IMR-90 (cell line): ENCODE data around the gene TEC. TPM values are rescaled to one million over a fixed set of nuclear protein-coding genes. Genes with fewer than 3 reads are reported as not detected.
A peak's percentile ranks its signal among the peaks of the same experiment; 100 is the strongest.

Experiments
- ATAC-seq: fragments of 200-7000 bp; cut with Tn5 transposase; 2 replicates; pipeline ENCODE4 v1.9.1; 2020; ENCODE audit warnings: low read depth, mild to moderate bottlenecking, moderate library complexity
- BruUV-seq: library from RNA; stranded (reverse); fragments of 400-500 nt; replicated peaks from 2 replicates; lab custom pipeline; 2021; lab: Mats Ljungman, UMichigan
- CTCF ChIA-PET: fragments of 300-600 bp; formaldehyde crosslinking; extraction: SDS; loops from one replicate; lab custom pipeline; 2021; ENCODE audit warnings: antibody characterized with exemption; lab: Yijun Ruan, JAX
- POLR2A ChIA-PET: fragments of 300-600 bp; sonication (Branson Sonifier 250); formaldehyde crosslinking; loops from one replicate; lab custom pipeline; 2022; ENCODE audit warnings: antibody characterized with exemption; ENCODE audit not compliant: unreplicated experiment; lab: Charles Lee
- DNase-seq: peaks from one replicate; pipeline ENCODE4 v3.0.0; 2013
- H2AFZ ChIP-seq: replicated peaks from 2 replicates; pipeline ENCODE3; 2013; ENCODE audit warnings: low read length, mild to moderate bottlenecking; ENCODE audit not compliant: poor library complexity
- H2AK5ac ChIP-seq: 2 replicates; pipeline ENCODE4 v1.6.1; 2013; ENCODE audit warnings: low read depth, low read length, inconsistent platforms
- H2AK9ac ChIP-seq: replicated peaks from 2 replicates; pipeline ENCODE3; 2013; ENCODE audit warnings: mild to moderate bottlenecking, low read depth, low read length, moderate library complexity; ENCODE audit not compliant: poor library complexity
- H2BK120ac ChIP-seq: 2 replicates; pipeline ENCODE4 v1.6.1; 2013; ENCODE audit warnings: low read depth, low read length, inconsistent platforms
- H2BK15ac ChIP-seq: 3 replicates; pipeline ENCODE4 v1.6.1; 2013; ENCODE audit warnings: low read depth, low read length, inconsistent platforms
- H2BK20ac ChIP-seq: 2 replicates; pipeline ENCODE4 v1.6.1; 2013; ENCODE audit warnings: low read depth, mild to moderate bottlenecking, inconsistent platforms, low read length, moderate library complexity
- H2BK5ac ChIP-seq: 2 replicates; pipeline ENCODE4 v1.6.1; 2013; ENCODE audit warnings: mild to moderate bottlenecking, low read depth, low read length, inconsistent platforms; ENCODE audit not compliant: poor library complexity, severe bottlenecking
- H3K14ac ChIP-seq: replicated peaks from 2 replicates; pipeline ENCODE4 v1.6.1; 2013; ENCODE audit warnings: low read depth, low read length, inconsistent platforms
- H3K18ac ChIP-seq: 2 replicates; pipeline ENCODE4 v1.6.1; 2013; ENCODE audit warnings: low read depth, low read length, control low read depth
- H3K23ac ChIP-seq: 2 replicates; pipeline ENCODE4 v1.6.1; 2013; ENCODE audit warnings: low read depth, low read length, inconsistent platforms
- H3K27ac ChIP-seq: 2 replicates; pipeline ENCODE4 v1.5.1; 2013; ENCODE audit warnings: mild to moderate bottlenecking, control low read depth, low read length; ENCODE audit not compliant: insufficient read depth
- H3K27me3 ChIP-seq: 2 replicates; pipeline ENCODE4 v1.6.1; 2013; ENCODE audit warnings: low read length; ENCODE audit not compliant: control insufficient read depth, insufficient read depth
- H3K36me3 ChIP-seq: 2 replicates; pipeline ENCODE4 v1.6.1; 2013; ENCODE audit warnings: low read length, mixed read lengths; ENCODE audit not compliant: control insufficient read depth, insufficient read depth
- H3K4ac ChIP-seq: 2 replicates; pipeline ENCODE4 v1.6.1; 2013; ENCODE audit warnings: low read depth, low read length, inconsistent platforms
- H3K4me1 ChIP-seq: 2 replicates; pipeline ENCODE4 v1.6.1; 2013; ENCODE audit warnings: low read length, mixed read lengths; ENCODE audit not compliant: control insufficient read depth, insufficient read depth
- H3K4me2 ChIP-seq: 2 replicates; pipeline ENCODE4 v1.6.1; 2013; ENCODE audit warnings: low read depth, mild to moderate bottlenecking, control low read depth, low read length, moderate library complexity
- H3K4me3 ChIP-seq: 2 replicates; pipeline ENCODE4 v1.5.1; 2013; ENCODE audit warnings: low read depth, mild to moderate bottlenecking, control low read depth, low read length, moderate library complexity; ENCODE audit not compliant: insufficient read depth
- H3K56ac ChIP-seq: 2 replicates; pipeline ENCODE4 v1.6.1; 2013; ENCODE audit warnings: low read length, inconsistent platforms; ENCODE audit not compliant: insufficient read depth; ENCODE audit errors: extremely low read depth
- H3K79me1 ChIP-seq, 2 experiments: 2 replicates each; pipeline ENCODE4 v1.6.1; 2013; ENCODE audit warnings: low read length in 2 of 2, inconsistent platforms in 1 of 2, low read depth in 1 of 2
- H3K9ac ChIP-seq: 2 replicates; pipeline ENCODE4 v1.6.1; 2013; ENCODE audit warnings: low read depth, low read length, control low read depth
- H3K9me1 ChIP-seq: 2 replicates; pipeline ENCODE4 v1.6.1; 2013; ENCODE audit warnings: low read length, inconsistent platforms; ENCODE audit not compliant: insufficient read depth
- H3K9me3 ChIP-seq: 2 replicates; pipeline ENCODE4 v1.6.1; 2013; ENCODE audit warnings: low read length; ENCODE audit not compliant: control insufficient read depth, insufficient read depth
- H4K20me1 ChIP-seq: 2 replicates; pipeline ENCODE4 v1.6.1; 2013; ENCODE audit warnings: low read length, inconsistent platforms; ENCODE audit not compliant: insufficient read depth
- H4K5ac ChIP-seq: 2 replicates; pipeline ENCODE4 v1.6.1; 2013; ENCODE audit warnings: mild to moderate bottlenecking, low read depth, low read length, control low read depth
- H4K8ac ChIP-seq, 2 experiments: 2 replicates each; pipeline ENCODE4 v1.6.1; 2013; ENCODE audit warnings: low read depth in 2 of 2, low read length in 2 of 2, control low read depth in 1 of 2, inconsistent platforms in 1 of 2
- H4K91ac ChIP-seq: 2 replicates; pipeline ENCODE4 v1.6.1; 2013; ENCODE audit warnings: low read depth, low read length, inconsistent platforms; ENCODE audit not compliant: insufficient read depth
- ELK1 ChIP-seq: fragments of 150-350 bp; IDR thresholded peaks from 2 replicates; pipeline ENCODE4 v1.6.1; 2016; ENCODE audit warnings: low read depth, mild to moderate bottlenecking, low read length, moderate library complexity, borderline replicate concordance
- FOS ChIP-seq: fragments of 150-350 bp; IDR thresholded peaks from 2 replicates; pipeline ENCODE4 v1.6.1; 2016; ENCODE audit warnings: low read depth, low read length
- RCOR1 ChIP-seq: IDR thresholded peaks from 2 replicates; pipeline ENCODE4 v1.6.1; 2012; ENCODE audit warnings: mild to moderate bottlenecking, low read length, improper control_type of control experiment; ENCODE audit not compliant: insufficient replicate concordance
- WGBS, 2 experiments: methylation state at CpG; one replicate each; pipeline versions ENCODE4 v1.1.5 to v1.1.7; 2013; ENCODE audit warnings: missing lambda C conversion rate in 2 of 2; ENCODE audit not compliant: insufficient read length in 1 of 2; ENCODE audit errors: extremely low coverage in 2 of 2; 5-methylcytosine and 5-hydroxymethylcytosine counted together
- dilution Hi-C: fragments of 300-500 bp; cut with HindIII; formaldehyde crosslinking; loops from one replicate; pipeline ENCODE4 v1.14.3; 2018; ENCODE audit warnings: low sequenced_read_pairs; ENCODE audit not compliant: unreplicated experiment
- in situ Hi-C: fragments of 300-500 bp; cut with MboI; formaldehyde crosslinking; loops from 3 replicates; pipeline ENCODE4 v1.14.3; 2019; ENCODE audit warnings: low sequenced_read_pairs, inconsistent platforms, mixed read lengths
- intact Hi-C: fragments of 100-400 bp; cut with micrococcal nuclease; formaldehyde crosslinking; loops from 2 replicates; pipeline ENCODE4 v1.10.0; 2022
- polyA plus RNA-seq, 3 experiments: library from polyadenylated mRNA; depleted of rRNA; stranded (reverse); fragments of >200 nt; gene quantifications; 2 replicates each; pipeline ENCODE4 v1.2.3, GENCODE V29; 2012; ENCODE audit warnings: low replicate concordance in 1 of 3
- total RNA-seq: library from RNA; depleted of rRNA; stranded (reverse); fragments of >200 nt; gene quantifications from 2 replicates; pipeline ENCODE4 v1.2.3, GENCODE V29; 2012

TEC gene
- total and polyA plus RNA-seq, 2 of the 4 experiments (the other 2 are of a cell fraction) = 0.39 to 0.54 TPM

- TF ChIP-seq ELK1 = no peak
- TF ChIP-seq FOS = no peak
Measured at GRCh38 chr4:48127231-48127630, 142.4 kb downstream of the TEC start (continued).

- ChIA-PET POLR2A (no interaction called here), CTCF (interaction anchor here (1.0 kb wide), 1 partner anchor 8 kb away, joined by 4 read pairs; no protein-coding TSS in a partner anchor)
- WGBS, 2 experiments = no CpG with 5 or more reads among the region's 1 CpG
Measured at GRCh38 chr4:48126621-48127020, 143.0 kb downstream of the TEC start.

More at GRCh38 chr4:48126621-48127020, 143.0 kb downstream of the TEC start:
- no peak overlapping the region for H3K18ac ChIP-seq
- no peak overlapping the region for H3K4ac ChIP-seq
- H3K4me3 ChIP-seq = no peak overlapping the region
- no peak overlapping the region for H2AK9ac ChIP-seq
- ATAC-seq (no peak), DNase-seq (no peak)
- H2BK5ac ChIP-seq = no peak overlapping the region
- H3K4me2 ChIP-seq = no peak overlapping the region
- H3K79me1 ChIP-seq = no peaks in the 10 kb centered on the region
- TF ChIP-seq RCOR1 = no peak
- H4K8ac ChIP-seq = no peak overlapping the region
- 0 out of 2 replicates have a peak overlapping the region, but pooled peaks have one; percentile 29 for H3K23ac ChIP-seq
- no peak overlapping the region for H2BK120ac ChIP-seq
- BruUV-seq = no TSS peak
- dilution Hi-C loops = no loop called here
- H4K5ac ChIP-seq = no peak overlapping the region
- peaks cover 1% of the 10 kb centered on the region; the same call in 1 of the 2 replicates for H3K4me1 ChIP-seq
- in situ Hi-C loops = no loop called here
- H2BK20ac ChIP-seq = no peak overlapping the region
- H3K9ac ChIP-seq = no peak overlapping the region
- H2AK5ac ChIP-seq = no peak overlapping the region; the same call in 1 of the 2 replicates
- H3K9me1 ChIP-seq = peaks cover 6% of the 10 kb centered on the region; the same call in 1 of the 2 replicates
- no peak overlapping the region for H2AFZ ChIP-seq
- no peak overlapping the region for H4K91ac ChIP-seq
- H3K36me3 ChIP-seq = no peaks in the 10 kb centered on the region
- no peaks in the 10 kb centered on the region for H3K9me3 ChIP-seq
- intact Hi-C loops = loop anchor here (5.0 kb wide), 2 partner anchors 146 to 421 kb away; no protein-coding TSS in a partner anchor
- H3K27me3 ChIP-seq = peaks cover 2% of the 10 kb centered on the region; the same call in 1 of the 2 replicates
- no peak overlapping the region for H3K56ac ChIP-seq
- no peaks in the 10 kb centered on the region for H4K20me1 ChIP-seq
- no peak overlapping the region for H3K14ac ChIP-seq
- H2BK15ac ChIP-seq = no peak overlapping the region
- H3K27ac ChIP-seq = no peak overlapping the region
